Activated B cell treated with CpG ODN at 0.5 μM for 24 hours (primary cell): ENCODE data around the gene NUDT16L1. TPM values are rescaled to one million over a fixed set of nuclear protein-coding genes. Genes with fewer than 3 reads are reported as not detected.

ENCODE experiments used
- ATAC-seq: fragments of 200-7000 bp; cut with Tn5 transposase; one replicate; pipeline ENCODE4 v1.10.0; 2021; ENCODE audit warnings: low read depth, mild to moderate bottlenecking, moderate library complexity
- CTCF ChIA-PET: fragments of 350-600 bp; sonication (Branson Sonifier 250); formaldehyde crosslinking; loops from one replicate; lab custom pipeline; 2021; ENCODE audit warnings: antibody characterized with exemption; lab: Charles Lee
- POLR2A ChIA-PET: fragments of 350-600 bp; sonication (Branson Sonifier 250); formaldehyde crosslinking; loops from one replicate; lab custom pipeline; 2021; ENCODE audit warnings: antibody characterized with exemption; lab: Charles Lee
- DNase-seq: peaks from one replicate; pipeline ENCODE4 v3.0.0; 2022
- H3K27ac Mint-ChIP-seq: one replicate; pipeline ENCODE4 v1.8.0; 2020; ENCODE audit warnings: mixed read lengths
- H3K27me3 Mint-ChIP-seq: one replicate; pipeline ENCODE4 v1.8.0; 2021; ENCODE audit warnings: mixed read lengths
- H3K36me3 Mint-ChIP-seq: one replicate; pipeline ENCODE4 v1.8.0; 2021; ENCODE audit warnings: low read depth, mixed read lengths
- H3K4me1 Mint-ChIP-seq: one replicate; pipeline ENCODE4 v1.8.0; 2021; ENCODE audit warnings: mixed read lengths
- H3K4me3 Mint-ChIP-seq: one replicate; pipeline ENCODE4 v1.8.0; 2020; ENCODE audit warnings: mild to moderate bottlenecking, mixed read lengths
- H3K9me3 Mint-ChIP-seq: one replicate; pipeline ENCODE4 v1.8.0; 2020; ENCODE audit warnings: mixed read lengths
- intact Hi-C: fragments of 100-400 bp; cut with micrococcal nuclease; formaldehyde crosslinking; loops from one replicate; pipeline ENCODE4 v1.15.1; 2024
- total RNA-seq: library from RNA; stranded (reverse); gene quantifications from 2 replicates; pipeline ENCODE4 v1.2.3, GENCODE V29; 2022
- TF ChIP-seq, protein P1 (sequence below): fragments of 200-600 bp; IDR thresholded peaks from one replicate; pipeline ENCODE4 v1.8.0; 2022; ENCODE audit warnings: antibody characterized with exemption, mild to moderate bottlenecking

NUDT16L1 gene
- total RNA-seq, 1 donor from 2014 or later: 32.9 TPM

DNA sequence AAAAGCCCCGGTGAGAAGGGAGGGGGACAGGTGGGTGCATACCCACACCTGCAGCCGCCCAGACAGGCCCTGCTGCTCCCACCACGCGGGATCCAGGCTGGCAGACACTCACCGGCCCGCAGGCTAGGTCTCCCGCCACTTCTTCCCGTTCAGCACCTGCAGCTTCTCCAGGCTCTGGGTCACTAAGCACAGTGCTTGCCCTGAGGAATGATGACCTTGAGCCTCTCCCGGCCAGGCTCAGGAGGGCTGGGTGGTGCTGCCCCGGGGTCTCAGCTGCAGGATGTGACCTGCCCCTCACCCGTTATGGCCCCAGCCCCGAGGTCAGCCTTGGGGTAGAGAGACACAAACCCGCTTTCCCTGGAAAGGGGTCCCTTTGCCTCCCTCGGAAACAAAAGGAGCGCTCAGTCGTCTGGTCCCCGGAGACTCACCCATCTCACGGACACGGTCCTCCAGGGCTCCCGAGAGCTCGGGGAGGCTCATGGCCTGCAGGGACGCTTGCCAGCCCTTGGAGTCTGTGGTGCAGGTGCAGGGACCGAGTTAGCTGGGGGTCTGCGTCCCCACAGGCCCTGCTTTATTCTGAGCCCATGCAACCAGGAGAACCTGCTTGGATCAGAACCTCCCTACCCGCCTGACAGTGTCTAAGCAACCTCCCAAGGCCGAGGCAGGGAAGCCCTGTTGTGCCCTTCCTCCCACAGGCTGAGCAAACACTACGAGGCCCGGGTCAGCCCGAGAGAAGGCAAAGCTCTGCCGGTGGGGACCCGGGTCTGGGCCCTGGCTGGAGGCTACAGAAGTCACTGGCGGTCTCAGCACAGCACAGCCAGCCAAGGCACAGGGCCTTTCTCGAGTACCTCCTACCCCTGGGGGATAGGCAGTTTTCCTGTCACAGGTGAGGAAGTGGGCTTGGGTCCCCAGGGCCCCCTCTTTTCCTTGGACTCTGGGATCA, 3.8 kb downstream of the NUDT16L1 start:
- POLR2A ChIA-PET: no interaction called here
- ATAC-seq: no peak
- Mint-ChIP-seq H3K9me3 (no peaks in the 10 kb centered on the region), H3K36me3 (peaks cover 43% of the 10 kb centered on the region), H3K27ac (no peak overlapping the region), H3K4me3 (no peak overlapping the region), H3K27me3 (no peaks in the 10 kb centered on the region), H3K4me1 (peaks cover 8% of the 10 kb centered on the region)
- CTCF ChIA-PET: interaction anchor here (1.9 kb wide), 1 partner anchor 37 kb away, joined by 5 read pairs; the partner anchor contains the start of genes ANKS3 and DNAAF8
- intact Hi-C loops: no loop called here
- TF ChIP-seq, protein P1, sequence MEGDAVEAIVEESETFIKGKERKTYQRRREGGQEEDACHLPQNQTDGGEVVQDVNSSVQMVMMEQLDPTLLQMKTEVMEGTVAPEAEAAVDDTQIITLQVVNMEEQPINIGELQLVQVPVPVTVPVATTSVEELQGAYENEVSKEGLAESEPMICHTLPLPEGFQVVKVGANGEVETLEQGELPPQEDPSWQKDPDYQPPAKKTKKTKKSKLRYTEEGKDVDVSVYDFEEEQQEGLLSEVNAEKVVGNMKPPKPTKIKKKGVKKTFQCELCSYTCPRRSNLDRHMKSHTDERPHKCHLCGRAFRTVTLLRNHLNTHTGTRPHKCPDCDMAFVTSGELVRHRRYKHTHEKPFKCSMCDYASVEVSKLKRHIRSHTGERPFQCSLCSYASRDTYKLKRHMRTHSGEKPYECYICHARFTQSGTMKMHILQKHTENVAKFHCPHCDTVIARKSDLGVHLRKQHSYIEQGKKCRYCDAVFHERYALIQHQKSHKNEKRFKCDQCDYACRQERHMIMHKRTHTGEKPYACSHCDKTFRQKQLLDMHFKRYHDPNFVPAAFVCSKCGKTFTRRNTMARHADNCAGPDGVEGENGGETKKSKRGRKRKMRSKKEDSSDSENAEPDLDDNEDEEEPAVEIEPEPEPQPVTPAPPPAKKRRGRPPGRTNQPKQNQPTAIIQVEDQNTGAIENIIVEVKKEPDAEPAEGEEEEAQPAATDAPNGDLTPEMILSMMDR: no peak
- DNase-seq: no peak

DNA sequence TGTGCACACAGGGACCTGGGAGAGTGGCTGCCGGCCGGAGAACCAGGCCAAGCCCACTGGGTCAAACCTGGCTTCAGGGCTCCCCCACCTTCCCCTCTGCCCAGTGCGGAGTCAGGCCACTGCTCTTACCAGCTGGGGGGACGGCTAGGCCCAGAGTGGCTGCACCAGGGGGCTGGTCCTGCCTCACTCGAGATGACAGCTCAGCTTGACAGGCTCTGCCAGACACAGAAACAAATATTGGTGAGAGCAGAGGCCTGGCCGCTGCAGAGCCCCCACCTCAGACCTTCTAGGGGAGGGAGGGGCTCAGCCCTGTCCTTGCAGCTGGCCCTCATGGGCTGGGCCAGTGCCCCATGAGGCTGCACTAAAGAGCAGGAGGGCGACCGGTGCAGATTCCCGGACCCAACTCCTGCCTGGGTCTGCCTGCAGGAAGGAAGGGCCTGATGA, 4.5 kb downstream of the NUDT16L1 start:
- H3K9me3 Mint-ChIP-seq: no peaks in the 10 kb centered on the region
- no peak overlapping the region for H3K27ac Mint-ChIP-seq
- peaks cover 47% of the 10 kb centered on the region for H3K36me3 Mint-ChIP-seq
- intact Hi-C loops: no loop called here
- DNase-seq (no peak), ATAC-seq (no peak)
- no peak overlapping the region for H3K4me3 Mint-ChIP-seq
- H3K27me3 Mint-ChIP-seq: no peaks in the 10 kb centered on the region
- TF ChIP-seq, protein P1: no peak
- peaks cover 1% of the 10 kb centered on the region for H3K4me1 Mint-ChIP-seq
- CTCF ChIA-PET: no interaction called here
- POLR2A ChIA-PET: no interaction called here

DNA sequence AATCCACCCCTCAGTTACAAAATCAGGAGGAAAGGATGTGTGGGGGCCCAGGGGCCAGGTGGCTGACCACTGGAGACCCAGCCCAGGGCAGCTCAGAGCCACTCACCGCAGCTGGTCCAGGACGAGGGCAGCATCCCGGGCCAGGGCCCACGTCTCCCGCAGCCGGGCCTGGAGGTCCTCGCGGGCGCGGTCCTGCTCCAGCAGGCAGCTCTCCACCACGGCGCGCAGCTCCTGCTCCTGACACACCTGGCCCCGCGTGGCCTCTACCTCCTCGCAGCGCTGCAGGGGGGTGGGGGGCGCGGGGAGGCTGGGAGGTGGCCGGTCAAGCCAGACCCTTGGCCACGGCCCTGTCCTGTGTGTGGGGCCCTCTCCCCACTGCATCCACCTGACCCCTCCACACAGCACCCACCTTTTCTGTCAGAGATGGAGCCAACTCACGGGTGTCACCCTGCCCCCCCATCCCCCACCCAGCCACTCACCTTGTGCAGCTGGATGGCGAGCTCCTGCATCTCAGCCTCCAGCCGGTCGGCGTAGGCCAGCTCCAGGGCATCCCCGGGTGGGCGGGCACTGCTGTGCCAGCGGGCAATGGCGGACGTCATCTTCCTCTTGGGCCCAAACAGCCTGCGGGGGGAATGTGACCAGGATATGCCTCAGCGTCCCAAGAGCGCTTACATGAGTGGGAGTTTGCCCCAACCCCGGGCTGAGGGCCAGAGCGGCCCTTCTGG, 5.1 kb downstream of the NUDT16L1 start:
- no peaks in the 10 kb centered on the region for H3K4me1 Mint-ChIP-seq
- POLR2A ChIA-PET: no interaction called here
- intact Hi-C loops: no loop called here

DNA sequence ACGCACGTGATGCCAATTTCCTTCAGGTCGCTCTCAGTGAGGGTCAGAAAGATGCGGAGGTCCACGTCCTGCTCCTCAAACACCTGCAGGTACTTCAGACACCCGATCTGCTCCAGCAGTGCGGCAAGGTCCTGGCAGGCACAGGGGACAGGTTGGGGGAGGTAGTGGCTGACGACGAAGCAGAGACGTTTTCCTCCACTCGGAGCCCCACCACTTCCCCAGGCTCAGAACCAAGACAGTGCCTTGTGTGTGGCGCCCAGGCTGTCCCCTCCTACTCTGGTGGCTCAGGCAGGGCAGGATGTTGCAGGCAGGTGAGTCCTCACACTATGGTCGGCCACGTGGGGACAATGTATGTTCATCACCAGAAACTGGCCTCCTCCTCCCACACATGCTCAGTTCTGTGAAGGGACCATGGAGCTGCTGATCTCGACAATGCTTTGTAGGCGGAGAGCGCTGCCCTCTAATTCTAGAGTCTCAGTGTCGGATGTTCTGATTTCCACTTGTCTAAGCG, 5.7 kb downstream of the NUDT16L1 start:
- no peaks in the 10 kb centered on the region for H3K9me3 Mint-ChIP-seq
- no peaks in the 10 kb centered on the region for H3K4me1 Mint-ChIP-seq
- no peak overlapping the region for H3K27ac Mint-ChIP-seq
- no peak overlapping the region for H3K4me3 Mint-ChIP-seq
- intact Hi-C loops: no loop called here
- ATAC-seq (no peak), DNase-seq (no peak)
- ChIA-PET POLR2A (no interaction called here), CTCF (no interaction called here)
- no peaks in the 10 kb centered on the region for H3K27me3 Mint-ChIP-seq
- TF ChIP-seq, protein P1: no peak
- H3K36me3 Mint-ChIP-seq: peaks cover 51% of the 10 kb centered on the region

More for the DNA sequence above, 5.1 kb downstream of the NUDT16L1 start:
- CTCF ChIA-PET: no interaction called here
- Mint-ChIP-seq H3K27ac (no peak overlapping the region), H3K9me3 (no peaks in the 10 kb centered on the region), H3K27me3 (no peaks in the 10 kb centered on the region), H3K4me3 (no peak overlapping the region), H3K36me3 (peaks cover 47% of the 10 kb centered on the region)
- TF ChIP-seq, protein P1: no peak
- no peak for DNase-seq
- ATAC-seq: no peak
